Mammary epithelial cell (primary cell): ENCODE measurements around the gene CCDC120.

ENCODE experiments used
- CTCF ChIP-seq, 2 donors: IDR thresholded peaks in 1 of 2; conservative IDR thresholded peaks in 1 of 2; 2 replicates each; pipeline ENCODE4 v1.5.1; 2011 to 2012; ENCODE audit warnings: inconsistent platforms in 2 of 2, low read length in 2 of 2, mild to moderate bottlenecking in 2 of 2, control low read depth in 1 of 2, low read depth in 1 of 2; ENCODE audit not compliant: insufficient read depth in 1 of 2; ENCODE audit errors: extremely low read depth in 1 of 2
- EZH2 ChIP-seq: IDR thresholded peaks from 2 replicates; pipeline ENCODE4 v1.6.1; 2012; ENCODE audit warnings: low read length, inconsistent platforms, borderline replicate concordance

GRCh38 chrX:49019050-49019449 is 39.7 kb upstream of the CCDC120 start:
- TF ChIP-seq CTCF (conservative IDR thresholded peaks at IDR 0.05 in 1 of 2, IDR thresholded peaks at IDR 0.05 in 1 of 2; ENCODE audit: extremely low read depth in 1 of 2, insufficient read depth in 1 of 2, low read depth in 1 of 2, low read length in 2 of 2) (no peak), EZH2 (no peak)
